Astrocyte (in vitro differentiated cells and primary cell): Measurements from ENCODE around the gene SLC45A3. TPM values are rescaled to one million over a fixed set of nuclear protein-coding genes. Genes with fewer than 3 reads are reported as not detected.

Experiments
- DNase-seq: peaks from one replicate; pipeline ENCODE4 v3.0.0-alpha.2; 2010; ENCODE audit warnings: low read depth
- FAIRE-seq: peaks from 2 replicates; lab custom pipeline; 2011; peaks lifted over from hg19 to GRCh38; lab: Jason Lieb, UNC
- H2AFZ ChIP-seq: 2 replicates; pipeline ENCODE4 v1.6.0; 2012; ENCODE audit warnings: low read depth, low read length, inconsistent platforms
- H3K27ac ChIP-seq: 2 replicates; pipeline ENCODE4 v1.5.1; 2011; ENCODE audit warnings: low read depth, low read length, inconsistent platforms
- H3K27me3 ChIP-seq: 2 replicates; pipeline ENCODE4 v1.6.0; 2011; ENCODE audit warnings: low read length, inconsistent platforms; ENCODE audit not compliant: insufficient read depth
- H3K36me3 ChIP-seq: 2 replicates; pipeline ENCODE4 v1.5.1; 2011; ENCODE audit warnings: low read length, inconsistent platforms; ENCODE audit not compliant: insufficient read depth
- H3K4me1 ChIP-seq: 2 replicates; pipeline ENCODE4 v1.5.1; 2011; ENCODE audit warnings: low read length, inconsistent platforms; ENCODE audit not compliant: insufficient read depth
- H3K4me2 ChIP-seq: 2 replicates; pipeline ENCODE4 v1.6.0; 2012; ENCODE audit warnings: low read length, inconsistent platforms
- H3K4me3 ChIP-seq: 2 replicates; pipeline ENCODE4 v1.5.1; 2011; ENCODE audit warnings: low read depth, mild to moderate bottlenecking, low read length, inconsistent platforms; ENCODE audit not compliant: insufficient read depth
- H3K79me2 ChIP-seq: 2 replicates; pipeline ENCODE4 v1.6.0; 2012; ENCODE audit warnings: mild to moderate bottlenecking, low read length, inconsistent platforms; ENCODE audit not compliant: insufficient read depth
- H3K9ac ChIP-seq: 2 replicates; pipeline ENCODE4 v1.6.0; 2012; ENCODE audit warnings: mild to moderate bottlenecking, low read length, inconsistent platforms
- H3K9me3 ChIP-seq: 2 replicates; pipeline ENCODE4 v1.5.1; 2012; ENCODE audit warnings: low read depth, mild to moderate bottlenecking, low read length, inconsistent platforms; ENCODE audit not compliant: insufficient read depth
- H4K20me1 ChIP-seq: 2 replicates; pipeline ENCODE4 v1.6.0; 2012; ENCODE audit warnings: low read length, inconsistent platforms; ENCODE audit not compliant: insufficient read depth
- H3K27ac Mint-ChIP-seq: one replicate; pipeline ENCODE4 v1.8.0; 2021; ENCODE audit warnings: mild to moderate bottlenecking, mixed read lengths; ENCODE audit not compliant: unreplicated experiment
- H3K27me3 Mint-ChIP-seq: one replicate; pipeline ENCODE4 v1.8.0; 2021; ENCODE audit warnings: low read depth, mixed read lengths; ENCODE audit not compliant: unreplicated experiment
- H3K36me3 Mint-ChIP-seq: one replicate; pipeline ENCODE4 v1.8.0; 2021; ENCODE audit warnings: low read depth, mixed read lengths; ENCODE audit not compliant: unreplicated experiment
- H3K4me1 Mint-ChIP-seq: one replicate; pipeline ENCODE4 v1.8.0; 2021; ENCODE audit warnings: low read depth, mixed read lengths; ENCODE audit not compliant: unreplicated experiment
- H3K4me3 Mint-ChIP-seq: one replicate; pipeline ENCODE4 v1.8.0; 2021; ENCODE audit warnings: mild to moderate bottlenecking, moderate library complexity, mixed read lengths; ENCODE audit not compliant: unreplicated experiment
- H3K9me3 Mint-ChIP-seq: one replicate; pipeline ENCODE4 v1.8.0; 2021; ENCODE audit warnings: mild to moderate bottlenecking, mixed read lengths; ENCODE audit not compliant: unreplicated experiment
- EZH2 ChIP-seq: IDR thresholded peaks from 2 replicates; pipeline ENCODE4 v1.6.1; 2012; ENCODE audit warnings: mild to moderate bottlenecking, low read length, inconsistent platforms; ENCODE audit not compliant: insufficient read depth
- total RNA-seq: library from RNA; stranded (reverse); gene quantifications from 2 replicates; pipeline ENCODE4 v1.2.1, GENCODE V29; 2021
- TF ChIP-seq, protein P1 (sequence below): IDR thresholded peaks from 2 replicates; pipeline ENCODE4 v1.5.1; 2011; ENCODE audit warnings: low read depth, mild to moderate bottlenecking, inconsistent platforms, low read length, moderate library complexity; ENCODE audit not compliant: insufficient read depth

Gene SLC45A3
- total RNA-seq, 1 donor from 2014 or later, result 7.1 TPM

DNA sequence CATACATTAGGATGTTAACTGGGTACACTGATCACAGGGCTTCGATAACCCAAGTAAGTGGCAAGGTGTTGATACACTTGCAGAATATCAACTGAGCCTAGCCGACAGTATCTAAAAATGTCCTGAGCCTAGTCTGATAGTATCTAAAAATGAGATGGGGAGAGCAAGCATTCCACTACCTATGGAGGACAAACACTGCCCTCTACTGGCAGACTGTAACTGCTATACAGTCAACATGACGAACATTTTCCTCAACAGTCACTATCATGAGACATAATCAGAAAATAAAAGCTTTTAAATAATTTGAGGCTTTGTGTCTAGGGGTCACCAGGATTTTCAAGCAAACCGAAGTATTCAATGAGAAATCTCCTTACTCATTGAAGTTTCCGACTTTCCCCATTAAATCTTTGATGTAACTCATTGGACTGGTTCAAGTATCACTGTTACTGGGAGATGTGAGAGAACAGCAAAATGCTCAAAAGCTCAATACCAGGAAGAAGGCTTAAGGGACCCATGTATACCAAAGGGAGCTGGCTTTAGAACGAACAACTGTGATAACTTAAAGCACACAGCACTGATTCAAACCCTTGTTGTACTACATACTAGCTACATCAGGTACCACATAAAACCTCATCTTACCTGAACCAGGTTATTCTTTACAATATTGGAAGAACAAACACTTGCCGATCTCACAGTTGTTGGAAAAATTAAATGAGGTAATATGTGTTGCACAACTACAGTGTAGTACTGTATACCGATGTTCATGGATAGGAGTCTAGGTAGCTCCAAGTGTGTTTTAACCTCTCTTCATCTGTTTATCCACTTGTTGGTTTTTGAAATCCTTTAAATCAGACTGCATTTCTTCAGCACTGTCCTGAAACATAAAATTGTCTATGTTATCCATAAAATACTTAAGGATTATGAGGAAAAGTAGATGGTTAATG is 31.1 kb upstream of the SLC45A3 start:
- no peaks in the 10 kb centered on the region for H3K9me3 ChIP-seq
- no peak overlapping the region for H3K4me2 ChIP-seq
- peaks cover 10% of the 10 kb centered on the region for H3K4me1 ChIP-seq
- peaks cover 35% of the 10 kb centered on the region for H3K36me3 ChIP-seq
- H3K79me2 ChIP-seq, result no peaks in the 10 kb centered on the region
- DNase-seq (peak; percentile 61), FAIRE-seq (no peak)
- no peak overlapping the region for H3K4me3 Mint-ChIP-seq
- H3K27ac ChIP-seq, result peak overlapping the region; percentile 50
- H3K27me3 ChIP-seq, result no peaks in the 10 kb centered on the region
- H3K9ac ChIP-seq, result peak overlapping the region; percentile 34
- no peaks in the 10 kb centered on the region for H3K27me3 Mint-ChIP-seq
- H3K4me1 Mint-ChIP-seq, result peaks cover 11% of the 10 kb centered on the region
- no peak overlapping the region for H3K4me3 ChIP-seq
- TF ChIP-seq, protein P1, sequence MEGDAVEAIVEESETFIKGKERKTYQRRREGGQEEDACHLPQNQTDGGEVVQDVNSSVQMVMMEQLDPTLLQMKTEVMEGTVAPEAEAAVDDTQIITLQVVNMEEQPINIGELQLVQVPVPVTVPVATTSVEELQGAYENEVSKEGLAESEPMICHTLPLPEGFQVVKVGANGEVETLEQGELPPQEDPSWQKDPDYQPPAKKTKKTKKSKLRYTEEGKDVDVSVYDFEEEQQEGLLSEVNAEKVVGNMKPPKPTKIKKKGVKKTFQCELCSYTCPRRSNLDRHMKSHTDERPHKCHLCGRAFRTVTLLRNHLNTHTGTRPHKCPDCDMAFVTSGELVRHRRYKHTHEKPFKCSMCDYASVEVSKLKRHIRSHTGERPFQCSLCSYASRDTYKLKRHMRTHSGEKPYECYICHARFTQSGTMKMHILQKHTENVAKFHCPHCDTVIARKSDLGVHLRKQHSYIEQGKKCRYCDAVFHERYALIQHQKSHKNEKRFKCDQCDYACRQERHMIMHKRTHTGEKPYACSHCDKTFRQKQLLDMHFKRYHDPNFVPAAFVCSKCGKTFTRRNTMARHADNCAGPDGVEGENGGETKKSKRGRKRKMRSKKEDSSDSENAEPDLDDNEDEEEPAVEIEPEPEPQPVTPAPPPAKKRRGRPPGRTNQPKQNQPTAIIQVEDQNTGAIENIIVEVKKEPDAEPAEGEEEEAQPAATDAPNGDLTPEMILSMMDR, result peak; percentile 97
- TF ChIP-seq EZH2, result no peak
- no peak overlapping the region for H2AFZ ChIP-seq
- no peaks in the 10 kb centered on the region for H3K9me3 Mint-ChIP-seq
- H3K36me3 Mint-ChIP-seq, result peaks cover 7% of the 10 kb centered on the region
- peak overlapping the region; percentile 10 for H3K27ac Mint-ChIP-seq
- peaks cover 39% of the 10 kb centered on the region for H4K20me1 ChIP-seq

DNA sequence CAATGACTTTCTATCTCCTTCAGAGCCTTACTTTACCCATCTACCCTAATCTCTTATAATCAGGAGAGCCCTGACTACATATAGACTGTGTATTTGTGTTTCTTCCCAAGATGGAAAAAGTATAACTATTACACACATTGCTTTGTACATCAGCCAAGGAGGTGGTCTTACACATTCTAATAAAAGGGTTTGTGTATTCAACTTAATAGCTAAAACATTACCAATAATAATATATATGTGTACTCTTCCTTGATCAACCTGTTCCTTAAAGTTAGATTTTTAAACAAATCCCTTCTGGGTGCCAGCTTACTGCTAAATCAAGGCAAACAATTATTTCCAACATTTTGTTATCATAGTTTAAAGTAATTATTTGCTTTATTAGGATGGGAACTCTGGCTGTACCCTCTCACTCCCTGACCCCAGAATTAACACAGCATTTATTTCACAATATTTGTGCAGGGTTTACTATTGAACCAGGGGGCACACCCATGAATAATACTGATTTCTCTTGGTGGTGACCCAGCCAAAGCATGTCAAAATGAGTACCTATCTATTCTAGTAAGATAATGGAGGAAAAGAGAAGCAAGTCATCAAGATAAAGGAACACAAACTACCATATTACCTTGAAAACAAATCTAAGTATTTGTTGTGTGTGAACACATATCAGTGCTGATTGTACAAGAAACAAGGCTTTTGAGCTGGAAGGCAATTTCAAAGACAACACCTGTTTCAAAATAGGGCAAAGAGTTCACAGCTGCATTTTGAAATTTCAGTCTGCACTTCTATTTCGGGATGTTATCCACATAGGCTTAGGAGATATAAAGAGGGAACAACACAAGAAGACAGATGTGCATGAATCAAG is 30.1 kb upstream of the SLC45A3 start:
- TF ChIP-seq, protein P1, result no peak
- no peak for TF ChIP-seq EZH2
- Histone ChIP-seq H2AFZ (no peak overlapping the region), H3K27ac (no peak overlapping the region), H3K9ac (no peak overlapping the region), H3K9me3 (no peaks in the 10 kb centered on the region), H4K20me1 (peaks cover 33% of the 10 kb centered on the region), H3K36me3 (peaks cover 27% of the 10 kb centered on the region), H3K4me1 (peaks cover 10% of the 10 kb centered on the region), H3K79me2 (no peaks in the 10 kb centered on the region), H3K4me2 (no peak overlapping the region), H3K27me3 (no peaks in the 10 kb centered on the region), H3K4me3 (no peak overlapping the region)
- Mint-ChIP-seq H3K27me3 (no peaks in the 10 kb centered on the region), H3K36me3 (peaks cover 4% of the 10 kb centered on the region), H3K4me3 (no peak overlapping the region), H3K27ac (no peak overlapping the region), H3K4me1 (peaks cover 11% of the 10 kb centered on the region), H3K9me3 (no peaks in the 10 kb centered on the region)
- DNase-seq (no peak), FAIRE-seq (no peak)
